Amniotic epithelial cell (primary cell): ENCODE measurements around the gene MELK.
"Not testable (repeated sequence)": the region's sequence is repeated elsewhere in the genome, so short reads cannot be mapped to it uniquely, and the experiment has no call there.

Experiments used
- DNase-seq: peaks from one replicate; pipeline ENCODE4 v3.0.0-alpha.2; 2010; ENCODE audit warnings: low read depth

Gene MELK

DNA sequence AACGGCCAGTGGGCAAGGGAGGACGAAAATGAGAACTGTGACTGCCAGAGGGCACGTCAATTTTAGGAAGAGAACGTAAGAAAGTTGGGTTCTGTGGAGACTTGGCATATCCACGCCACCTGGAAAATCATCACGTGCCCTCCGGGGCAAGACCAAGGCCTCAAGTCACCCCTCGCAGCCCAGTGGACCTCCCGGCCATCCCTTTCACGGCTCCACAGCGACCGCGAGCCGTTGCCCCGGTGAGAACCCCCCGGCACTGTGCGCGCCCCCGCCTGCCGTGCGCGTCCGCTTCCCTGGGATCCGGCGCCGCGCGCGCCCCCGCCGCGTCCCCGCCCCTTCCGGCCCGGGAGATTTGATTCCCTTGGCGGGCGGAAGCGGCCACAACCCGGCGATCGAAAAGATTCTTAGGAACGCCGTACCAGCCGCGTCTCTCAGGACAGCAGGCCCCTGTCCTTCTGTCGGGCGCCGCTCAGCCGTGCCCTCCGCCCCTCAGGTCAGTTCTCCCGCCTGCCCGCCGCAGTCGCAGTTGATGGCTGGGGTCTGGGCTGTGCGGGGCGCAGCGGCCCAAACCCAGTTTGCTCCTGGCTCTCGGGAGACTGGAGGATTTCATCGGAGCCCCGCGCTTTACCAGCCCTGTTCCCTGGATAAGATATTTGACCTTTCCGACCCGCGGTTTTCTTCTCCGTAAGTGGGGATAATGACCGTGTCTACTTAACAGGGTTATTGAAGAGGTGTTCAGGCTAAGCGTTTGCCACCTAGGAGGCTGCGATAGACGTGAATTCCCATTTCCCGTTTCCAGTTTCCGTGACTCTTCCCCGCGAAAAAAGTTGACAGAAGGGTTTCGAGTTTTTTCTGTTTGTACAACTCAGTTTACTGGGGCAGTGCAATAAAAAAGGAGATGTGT is at the start of gene MELK:
Gene MELK (plus strand): TSS at position 381 of the 904 bp plus-strand sequence. CDS start 8,787 bp downstream, outside the sequence.
- peak; percentile 55 for DNase-seq

DNA sequence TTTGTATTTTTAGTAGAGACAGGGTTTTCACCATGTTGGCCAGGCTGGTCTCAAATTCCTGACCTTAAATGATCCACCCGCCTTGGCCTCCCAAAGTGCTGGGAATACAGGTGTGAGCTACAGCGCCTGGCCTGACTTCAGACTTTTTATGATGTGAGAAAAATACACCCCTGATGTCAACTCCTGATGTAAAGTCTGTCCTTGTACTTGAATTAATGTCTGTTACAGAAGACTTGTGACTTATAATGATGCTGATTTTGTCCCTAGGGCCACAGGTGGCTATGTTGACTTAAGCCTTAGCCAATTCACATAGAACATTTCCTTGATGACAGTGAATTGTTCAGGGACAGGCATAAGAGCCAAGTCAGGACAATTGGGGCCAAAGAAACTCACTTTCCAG is 42.5 kb upstream of the MELK start:
- no peak for DNase-seq

DNA sequence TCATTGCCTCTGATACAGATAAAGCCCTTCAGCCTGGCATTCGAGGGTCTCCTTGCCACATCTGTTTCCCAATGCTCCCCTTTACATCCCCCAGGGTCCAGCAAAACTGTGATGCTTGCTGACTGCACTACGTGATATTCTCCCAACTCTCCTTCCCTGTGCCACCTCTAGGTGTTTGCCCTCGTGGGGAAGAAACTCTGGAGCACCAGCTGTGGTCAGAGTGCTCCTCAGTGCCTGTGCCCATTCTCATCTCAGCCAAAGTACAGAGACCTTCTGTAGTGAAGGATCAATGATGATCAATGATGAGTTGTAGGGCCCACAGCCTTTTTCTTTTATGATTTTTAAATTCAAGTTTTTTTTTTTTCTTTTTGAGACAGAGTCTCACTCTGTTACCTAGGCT is 40.3 kb upstream of the MELK start:
- no peak for DNase-seq

DNA sequence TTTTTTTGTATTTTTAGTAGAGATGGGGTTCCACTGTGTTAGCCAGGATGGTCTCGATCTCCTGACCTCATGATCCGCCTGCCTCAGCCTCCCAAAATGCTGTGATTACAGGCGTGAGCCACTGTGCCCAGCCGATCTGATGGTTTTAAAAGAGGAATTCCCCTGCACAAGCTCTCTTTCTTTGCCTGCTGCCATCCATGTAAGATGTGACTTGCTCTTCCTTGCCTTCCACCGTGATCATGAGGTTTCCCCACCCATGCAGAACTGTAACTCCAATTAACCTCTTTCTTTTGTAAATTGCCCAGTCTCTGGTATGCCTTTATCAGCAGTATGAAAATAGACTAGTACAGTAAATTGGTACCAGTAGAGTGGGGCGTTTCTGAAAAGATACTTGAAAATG is 39.0 kb upstream of the MELK start:
- DNase-seq = not testable (repeated sequence)

DNA sequence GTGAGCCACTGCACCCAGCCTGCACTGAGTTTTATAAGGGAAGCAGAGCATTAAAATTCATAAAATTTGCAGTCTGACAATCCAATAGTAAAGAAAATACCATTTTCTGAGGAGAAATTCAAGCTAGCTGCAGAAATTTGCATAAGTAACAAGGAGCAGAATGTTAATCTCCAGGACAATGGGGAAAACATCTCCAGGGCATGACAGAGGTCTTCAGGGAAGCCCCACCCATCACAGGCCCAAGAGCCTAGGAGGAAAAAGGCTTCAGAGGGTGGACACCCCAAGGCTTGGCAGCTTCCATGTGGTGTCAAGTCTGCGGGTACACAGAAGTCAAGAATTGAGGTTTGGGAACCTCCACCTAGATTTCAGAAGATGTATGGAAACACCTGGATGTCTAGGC is 37.6 kb upstream of the MELK start:
- no peak for DNase-seq

DNA sequence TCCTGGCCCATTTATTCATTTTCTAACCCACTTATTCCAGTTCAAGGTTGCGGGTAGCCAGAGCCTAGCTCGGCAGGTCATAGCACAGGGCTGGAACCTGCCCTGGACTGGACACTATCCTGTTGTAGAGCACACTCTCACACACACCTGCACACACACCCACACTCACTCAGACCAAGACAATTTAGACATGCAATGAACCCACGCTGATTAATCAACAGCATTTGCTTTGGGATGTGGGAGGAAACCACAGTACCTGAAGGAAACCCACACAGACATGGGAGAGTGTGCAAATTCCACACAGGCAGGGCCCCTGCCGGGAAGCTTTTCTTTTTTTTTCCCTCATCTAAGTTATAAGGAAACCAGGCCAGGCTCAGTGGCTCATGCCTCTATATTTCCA is 34.8 kb upstream of the MELK start:
- no peak for DNase-seq

DNA sequence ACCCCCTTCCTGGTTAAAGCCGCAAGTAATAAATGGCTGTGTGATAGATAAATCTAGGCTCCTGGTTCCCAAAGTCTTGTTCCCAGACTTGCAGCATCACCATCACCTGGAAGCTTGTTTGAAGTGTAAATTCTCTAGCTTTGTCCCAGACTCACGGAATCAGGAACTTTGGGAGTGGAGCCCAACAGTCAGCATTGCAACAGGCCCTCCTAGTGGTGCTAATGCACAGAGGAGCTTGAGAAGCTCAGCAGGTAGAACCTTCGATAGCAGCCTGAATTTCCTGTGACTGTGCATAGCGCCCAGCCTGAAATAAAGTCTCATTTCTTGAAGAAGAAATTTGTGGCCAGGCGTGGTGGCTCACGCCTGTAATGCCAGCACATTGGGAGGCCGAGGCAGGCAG is 30.3 kb upstream of the MELK start:
- no peak for DNase-seq

DNA sequence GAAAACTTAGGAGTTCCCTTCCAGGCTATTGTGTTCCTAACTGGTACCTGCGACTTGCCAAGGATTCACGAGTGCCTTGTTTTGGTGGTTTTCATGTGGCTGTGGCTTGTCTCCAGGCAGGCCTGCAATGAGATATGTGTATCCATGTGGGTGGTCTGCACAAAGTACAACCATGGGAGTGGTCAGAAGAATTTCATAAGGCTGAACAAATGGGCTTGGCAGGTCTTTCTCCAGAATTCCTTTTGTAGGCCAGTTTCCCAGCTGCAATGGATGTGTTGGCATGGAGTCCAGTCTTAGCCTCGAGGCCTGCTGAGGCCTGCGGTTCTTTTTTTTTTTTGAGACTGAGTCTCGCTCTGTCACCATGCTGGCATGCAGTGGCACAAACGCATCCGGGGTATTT is 28.8 kb upstream of the MELK start:
- peak; percentile 72 for DNase-seq

DNA sequence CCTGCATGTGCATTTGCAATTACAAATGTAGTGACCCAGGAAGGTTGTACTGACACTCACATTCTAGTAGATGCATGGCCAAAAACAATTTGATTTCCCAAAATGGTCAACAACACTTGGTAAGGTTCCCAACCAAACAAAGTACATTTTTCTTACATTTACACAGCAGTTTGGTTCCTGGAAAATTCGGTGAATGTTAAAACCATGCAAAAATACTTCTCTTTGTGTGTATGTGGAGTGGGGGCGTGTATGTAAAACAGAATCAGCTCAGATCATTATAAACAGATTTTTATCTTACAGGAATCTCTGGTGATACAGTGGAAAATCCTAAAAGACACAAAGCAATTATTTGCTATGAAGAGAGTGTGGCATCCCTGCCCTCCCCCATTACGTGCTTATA is 25.1 kb upstream of the MELK start:
- no peak for DNase-seq

DNA sequence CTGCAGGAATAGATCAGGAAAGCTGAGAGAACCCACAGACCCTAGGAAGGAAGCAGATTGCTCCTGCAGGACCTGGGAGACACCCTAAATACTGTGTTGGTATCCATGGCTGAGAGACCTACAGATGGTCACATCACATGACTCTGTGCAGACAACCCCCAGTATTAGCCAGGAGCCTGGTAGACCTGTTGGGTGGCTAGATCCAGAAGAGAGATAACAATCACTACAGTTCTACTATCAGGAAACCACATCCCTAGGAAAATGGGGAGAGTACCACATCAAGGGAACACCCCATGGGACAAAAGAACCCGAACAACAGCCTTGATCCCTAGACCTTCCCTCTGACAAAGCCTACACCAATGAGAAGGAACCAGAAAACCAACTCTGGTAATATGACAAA is 24.2 kb upstream of the MELK start:
- no peak for DNase-seq

DNA sequence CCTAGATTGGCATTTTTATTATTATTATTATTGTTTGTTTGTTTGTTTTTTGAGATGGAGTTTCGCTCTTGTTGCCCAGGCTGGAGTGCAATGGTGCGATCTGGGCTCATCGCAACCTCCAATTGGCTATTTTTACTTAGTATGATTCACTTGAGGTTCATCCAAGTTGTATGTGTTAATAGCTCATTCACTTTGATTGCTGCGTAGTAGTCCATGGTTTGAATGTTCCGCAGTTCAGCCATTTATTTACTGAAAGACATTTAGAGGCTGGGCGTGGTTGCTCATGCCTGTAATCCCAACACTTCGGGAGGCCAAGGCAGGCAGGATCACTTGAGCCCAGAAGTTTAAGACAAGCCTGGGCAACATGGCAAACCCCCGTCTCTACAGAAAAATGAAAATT is 22.6 kb upstream of the MELK start:
- DNase-seq = no peak

DNA sequence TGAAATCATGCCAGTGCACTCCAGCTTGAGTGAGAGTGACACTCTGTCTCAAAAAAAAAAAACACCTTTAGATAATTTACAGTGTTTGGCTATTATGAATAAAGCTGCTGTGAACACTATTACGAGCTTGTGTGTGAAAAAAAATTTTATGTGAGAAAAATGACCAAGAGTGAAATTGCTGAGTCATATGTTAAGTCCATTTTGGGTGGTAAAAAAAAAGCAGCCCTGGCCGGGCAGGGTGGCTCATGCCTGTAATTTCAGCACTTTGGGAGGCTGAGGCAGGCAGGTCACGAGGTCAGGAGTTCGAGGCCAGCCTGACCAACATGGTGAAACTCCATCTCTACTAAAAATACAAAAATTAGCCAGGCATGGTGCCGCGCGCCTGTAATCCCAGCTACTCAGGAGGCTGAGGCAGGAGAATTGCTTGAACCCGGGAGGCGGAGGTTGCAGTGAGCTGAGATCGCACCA is 22.0 kb upstream of the MELK start:
- not testable (repeated sequence) for DNase-seq

DNA sequence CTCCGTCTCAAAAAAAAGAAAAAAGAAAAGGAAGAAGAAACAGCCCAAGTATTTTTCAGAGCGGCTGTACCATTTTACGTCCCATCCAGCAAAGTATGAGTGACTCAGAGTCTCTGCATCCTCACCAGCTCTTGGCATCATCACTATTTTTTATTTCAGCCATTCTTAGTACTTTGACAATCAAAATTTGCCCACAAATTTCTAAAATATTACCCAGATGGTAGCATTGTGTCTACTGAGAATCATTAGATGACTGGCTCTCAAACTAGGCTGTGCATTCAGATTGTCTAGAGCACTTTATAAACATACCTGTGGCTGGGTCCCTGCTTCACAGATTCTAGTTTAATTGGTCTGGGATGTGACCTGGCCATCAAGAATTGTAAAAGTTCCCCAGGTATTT is 21.6 kb upstream of the MELK start:
- no peak for DNase-seq

DNA sequence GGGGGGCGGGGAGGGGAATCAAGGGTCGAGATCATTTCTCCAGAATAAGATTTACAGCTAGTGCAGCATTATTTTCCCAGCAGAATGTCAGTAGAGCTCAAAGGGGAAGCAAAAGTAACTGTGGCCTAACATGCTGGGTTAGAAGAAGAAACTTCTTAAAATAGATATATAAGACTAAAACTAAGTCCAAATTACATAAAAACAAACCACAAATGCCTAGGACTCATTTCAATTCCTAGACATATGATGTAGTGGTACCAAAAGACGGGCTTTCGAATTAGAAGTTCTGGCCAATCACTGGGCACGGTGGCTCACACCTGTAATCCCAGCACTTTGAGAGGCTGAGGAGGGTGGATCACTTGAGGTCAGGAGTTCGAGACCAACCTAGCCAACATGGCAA is 20.8 kb upstream of the MELK start:
- no peak for DNase-seq

DNA sequence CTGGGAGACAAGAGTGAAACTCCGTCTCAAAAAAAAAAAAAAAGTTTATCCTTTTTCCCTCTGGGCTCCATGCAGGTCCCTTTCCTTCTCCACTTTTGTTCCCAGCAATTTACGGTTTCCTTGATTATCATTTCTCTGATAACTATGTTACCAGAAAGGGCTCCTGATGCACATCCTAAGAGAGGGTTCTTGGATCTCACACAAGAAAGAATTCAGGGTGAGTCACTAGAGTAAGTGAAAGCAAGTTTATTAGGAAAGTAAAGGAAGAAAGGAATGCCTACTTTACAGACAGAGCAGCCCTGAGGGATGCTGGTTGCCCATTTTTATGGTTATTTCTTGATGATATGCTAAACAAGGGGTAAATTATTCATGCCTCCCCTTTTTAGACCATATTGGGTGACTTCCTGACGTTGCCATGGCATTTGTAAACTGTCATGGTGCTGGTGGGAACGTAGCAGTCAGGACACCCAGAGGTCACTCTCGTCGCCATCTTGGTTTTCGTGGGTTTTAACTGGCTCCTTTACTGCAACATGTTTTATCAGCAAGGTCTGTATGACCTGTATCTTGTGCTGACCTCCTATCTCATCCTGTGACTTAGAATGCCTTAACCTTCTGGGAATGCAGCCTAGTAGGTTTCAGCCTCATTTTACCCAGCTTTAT is 13.5 kb upstream of the MELK start:
- peak; percentile 70 for DNase-seq

DNA sequence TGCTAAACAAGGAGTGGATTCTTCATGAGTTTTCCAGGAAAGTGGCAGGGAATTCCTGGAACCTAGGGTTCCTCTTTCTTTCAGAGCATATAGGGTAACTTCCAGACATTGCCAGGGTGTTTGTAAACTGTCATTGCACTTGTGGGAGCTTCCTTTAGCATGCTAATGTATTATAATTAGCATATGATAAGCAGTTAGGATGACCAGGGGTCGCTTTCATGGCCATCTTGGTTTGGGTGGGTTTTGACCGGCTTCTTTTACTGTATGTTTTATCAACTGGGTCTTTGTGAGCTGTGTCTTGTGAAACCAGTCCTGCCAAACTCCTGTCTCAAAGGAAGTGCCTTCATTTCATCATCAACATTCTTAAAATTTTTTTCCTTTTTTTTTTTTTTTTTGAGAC is 11.9 kb upstream of the MELK start:
- DNase-seq = peak; percentile 53

DNA sequence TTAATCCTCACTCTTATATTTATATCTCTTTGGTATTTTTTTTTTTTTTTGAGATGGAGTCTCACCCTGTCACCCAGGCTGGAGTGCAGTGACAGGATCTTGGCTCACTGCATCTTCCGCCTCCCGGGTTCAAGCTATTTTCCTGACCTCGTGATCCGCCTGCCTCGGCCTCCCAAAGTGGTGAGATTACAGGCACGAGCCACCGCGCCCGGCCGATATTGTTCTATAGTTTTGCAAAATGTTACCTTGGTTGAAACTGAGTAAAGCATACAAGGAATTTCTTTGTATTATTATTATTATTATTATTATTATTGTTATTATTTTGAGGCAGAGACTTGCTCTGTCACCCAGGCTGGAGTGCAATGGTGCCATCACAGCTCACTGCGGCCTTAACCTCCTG is 9.9 kb upstream of the MELK start:
- DNase-seq = not testable (repeated sequence)

DNA sequence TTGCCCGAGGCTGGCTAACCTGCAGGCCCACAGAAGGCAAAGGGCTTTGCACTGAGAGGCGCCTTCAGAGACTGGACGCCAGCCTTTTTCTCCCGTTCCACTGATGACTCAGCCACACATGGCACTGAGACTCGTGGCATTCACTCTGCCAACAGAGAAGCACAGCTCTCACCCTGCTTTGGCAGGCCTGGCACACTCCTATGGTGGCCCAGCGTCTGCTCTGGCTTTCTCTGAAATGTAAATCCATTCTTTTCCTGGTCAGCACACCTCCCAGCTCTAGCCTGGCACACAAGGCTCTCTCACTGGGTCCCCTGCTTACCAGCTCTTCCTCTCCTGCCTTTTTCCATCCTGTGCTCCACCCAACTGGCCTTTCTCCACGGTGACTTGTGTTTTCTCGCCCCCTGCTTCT is 5.9 kb upstream of the MELK start:
- peak; percentile 51 for DNase-seq

DNA sequence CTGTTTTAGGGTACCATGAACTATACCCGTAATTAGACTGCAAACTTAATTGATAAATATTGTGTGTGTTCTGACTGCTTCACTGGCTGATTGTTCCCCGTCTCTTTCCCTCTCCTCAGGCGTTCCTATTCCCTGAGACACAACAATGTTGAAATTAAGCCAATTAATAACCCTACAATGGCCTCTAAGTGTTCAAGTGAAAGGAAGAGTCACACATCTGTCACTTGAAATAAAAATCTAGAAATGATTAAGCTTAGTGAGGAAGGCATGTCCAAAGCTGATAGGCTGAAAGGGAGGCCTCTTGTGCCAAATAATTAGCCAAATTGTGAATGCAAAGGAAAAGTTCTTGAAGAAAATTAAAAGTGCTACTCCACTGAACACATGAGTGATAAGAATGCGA is 4.0 kb upstream of the MELK start:
- not testable (repeated sequence) for DNase-seq

DNA sequence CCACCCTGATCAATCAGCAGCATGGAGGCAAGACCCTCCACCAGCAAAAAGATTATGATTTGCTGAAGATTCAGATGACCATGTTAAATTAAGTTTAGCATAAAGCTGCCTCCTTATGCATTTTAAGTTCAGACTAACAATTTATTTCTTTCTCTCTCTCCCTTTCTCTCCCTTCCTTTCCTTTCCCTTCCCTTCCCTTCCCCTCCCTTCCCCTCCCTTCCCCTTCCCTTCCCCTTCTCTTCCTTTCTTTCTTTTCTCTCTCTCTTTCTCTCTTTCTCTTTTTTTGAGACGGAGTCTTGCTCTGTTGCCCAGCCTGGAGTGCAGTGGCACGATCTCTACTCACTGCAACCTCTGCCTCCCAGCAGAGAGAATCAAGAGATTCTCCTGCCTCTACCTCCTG is 1.4 kb upstream of the MELK start:
- DNase-seq = no peak

DNA sequence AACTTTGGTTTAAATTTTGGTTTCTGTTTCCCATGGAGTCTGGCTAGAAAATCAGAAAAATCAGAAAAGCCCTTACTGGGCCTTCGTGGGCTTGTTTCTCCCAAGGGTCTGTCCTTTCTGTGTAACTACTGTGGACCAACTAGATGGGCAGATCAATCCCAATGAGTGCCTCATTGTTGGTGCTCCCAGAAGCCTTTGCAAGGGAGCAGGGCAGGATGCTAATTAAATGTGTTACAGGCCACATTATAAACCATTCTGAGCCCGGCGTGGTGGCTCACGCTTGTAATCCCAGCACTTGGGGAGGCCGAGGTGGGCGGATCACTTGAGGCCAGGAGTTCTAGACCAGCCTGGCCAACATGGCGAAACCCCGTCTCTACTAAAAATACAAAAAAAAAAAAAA is 1.4 kb downstream of the MELK start:
- not testable (repeated sequence) for DNase-seq

DNA sequence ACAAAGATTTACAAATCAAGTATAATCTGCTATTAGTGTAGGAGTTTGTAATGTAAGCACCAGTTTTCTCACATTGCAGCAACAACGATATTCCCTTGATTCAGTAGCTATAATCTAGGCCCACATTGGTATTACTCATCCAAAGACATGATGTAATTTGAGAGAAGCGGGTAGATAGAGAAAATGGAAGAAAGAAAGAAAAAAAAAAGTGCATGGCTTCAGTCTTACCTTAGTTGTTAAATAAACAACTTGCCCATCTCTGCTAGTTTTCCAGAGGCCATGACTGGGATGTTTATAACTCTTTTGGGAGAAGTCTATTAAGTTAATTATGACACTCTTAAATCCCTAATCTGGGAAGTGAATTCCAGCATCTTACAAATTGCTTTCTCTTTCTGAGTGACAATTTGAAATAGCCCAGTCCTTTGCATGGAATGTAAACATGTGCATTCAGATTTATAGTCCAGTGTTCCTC is 2.8 kb downstream of the MELK start:
- DNase-seq = peak; percentile 86

DNA sequence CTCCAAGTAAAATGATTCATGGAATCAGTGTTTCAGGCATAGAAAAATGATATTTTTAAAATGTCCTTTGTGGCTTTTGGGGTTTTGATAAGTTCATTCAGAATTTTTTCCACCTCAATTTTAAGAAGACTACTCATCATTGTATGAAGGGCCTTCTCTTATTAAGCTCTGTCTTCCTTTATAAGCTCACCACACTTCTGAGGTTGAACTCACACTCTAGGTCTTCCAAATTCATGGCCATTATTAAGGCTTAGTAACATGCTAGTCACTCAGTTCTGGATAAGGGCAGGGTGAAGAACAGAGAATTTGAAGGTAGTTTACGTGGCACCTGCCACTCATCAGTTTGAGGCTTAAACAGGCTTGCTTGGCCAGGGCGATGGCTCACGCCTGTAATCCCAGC is 4.2 kb downstream of the MELK start:
- DNase-seq = peak; percentile 82
